HL-60 (cell line): ENCODE data around the gene PCA3.

ENCODE experiments used
- CTCF ChIP-seq: IDR thresholded peaks from one replicate; pipeline ENCODE4 v1.5.1; 2011; ENCODE audit warnings: low read length, control low read depth, inconsistent platforms; ENCODE audit not compliant: insufficient read depth
- POLR2AphosphoS5 ChIP-seq: IDR thresholded peaks from 2 replicates; pipeline ENCODE4 v1.6.1; 2012; ENCODE audit warnings: low read depth
- REST ChIP-seq: IDR thresholded peaks from 2 replicates; pipeline ENCODE4 v1.6.1; 2012; ENCODE audit warnings: low read depth; ENCODE audit not compliant: insufficient replicate concordance
- SPI1 ChIP-seq: IDR thresholded peaks from 2 replicates; pipeline ENCODE4 v1.6.1; 2012; ENCODE audit warnings: low read depth, mild to moderate bottlenecking, borderline replicate concordance

GRCh38 chr9:76803762-76804161, 39.5 kb downstream of the PCA3 start:
- TF ChIP-seq POLR2AphosphoS5 (no peak), REST (no peak), CTCF (no peak), SPI1 (no peak)
